GM12878 (cell line): ENCODE measurements around the gene PFKL. TPM values are rescaled to one million over a fixed set of nuclear protein-coding genes. Genes with fewer than 3 reads are reported as not detected.

Experiments used
- ATAC-seq: fragments of 200-7000 bp; cut with Tn5 transposase; 3 replicates; pipeline ENCODE4 v1.9.1; 2020; ENCODE audit warnings: mild to moderate bottlenecking, moderate library complexity
- BruUV-seq: library from RNA; stranded (reverse); fragments of 400-500 nt; replicated peaks from 2 replicates; lab custom pipeline; 2021; lab: Mats Ljungman, UMichigan
- CTCF ChIA-PET: fragments of 300-600 bp; sonication (Branson Sonifier 250); formaldehyde crosslinking; extraction: SDS; loops from one replicate; lab custom pipeline; 2021; ENCODE audit warnings: inconsistent platforms; lab: Yijun Ruan, JAX
- POLR2A ChIA-PET: fragments of 350-600 bp; formaldehyde crosslinking; extraction: SDS; loops from one replicate; lab custom pipeline; 2021; ENCODE audit warnings: inconsistent platforms; lab: Charles Lee
- RAD21 ChIA-PET: fragments of 300-600 bp; sonication (Branson Sonifier 250); formaldehyde crosslinking; loops from one replicate; lab custom pipeline; 2023; ENCODE audit warnings: antibody characterized with exemption; ENCODE audit not compliant: unreplicated experiment; lab: Charles Lee
- SMC1A ChIA-PET: fragments of 300-600 bp; sonication (Branson Sonifier 250); formaldehyde crosslinking; loops from one replicate; lab custom pipeline; 2023; ENCODE audit not compliant: unreplicated experiment, uncharacterized antibody; lab: Charles Lee
- DNase-seq: peaks from one replicate; pipeline ENCODE4 v3.0.0-alpha.2; 2011; ENCODE audit warnings: low read depth, low spot score
- FAIRE-seq: peaks from 3 replicates; lab custom pipeline; 2011; peaks lifted over from hg19 to GRCh38; lab: Jason Lieb, UNC
- H2AFZ ChIP-seq: 2 replicates; pipeline ENCODE4 v1.6.0; 2011; ENCODE audit warnings: low read depth, low read length, control low read depth; ENCODE audit not compliant: control insufficient read depth
- H3K27ac ChIP-seq: 2 replicates; pipeline ENCODE4 v1.5.1; 2011; ENCODE audit warnings: control low read depth; ENCODE audit not compliant: control insufficient read depth, insufficient read depth
- H3K27me3 ChIP-seq, 2 experiments: replicated peaks in 1 of 2; 2 replicates each; pipeline versions ENCODE4 v1.6.0 to v1.6.1; 2011; ENCODE audit warnings: low read length in 1 of 2; ENCODE audit not compliant: control insufficient read depth in 2 of 2, insufficient read depth in 2 of 2
- H3K36me3 ChIP-seq, 2 experiments: 2 replicates each; pipeline ENCODE4 v1.5.1; 2011; ENCODE audit warnings: low read length in 1 of 2; ENCODE audit not compliant: control insufficient read depth in 2 of 2, insufficient read depth in 2 of 2
- H3K4me1 ChIP-seq: 2 replicates; pipeline ENCODE4 v1.6.1; 2011; ENCODE audit warnings: mild to moderate bottlenecking, low read length, moderate library complexity, mixed read lengths; ENCODE audit not compliant: control insufficient read depth, insufficient read depth
- H3K4me2 ChIP-seq: 2 replicates; pipeline ENCODE4 v1.6.0; 2011; ENCODE audit warnings: control low read depth; ENCODE audit not compliant: control insufficient read depth, insufficient read depth
- H3K4me3 ChIP-seq: fragments of 200-600 bp; sonication (generic); 2 replicates; pipeline ENCODE4 v1.5.1; 2016
- H3K79me2 ChIP-seq: 2 replicates; pipeline ENCODE4 v1.6.0; 2011; ENCODE audit warnings: low read length; ENCODE audit not compliant: control insufficient read depth, insufficient read depth
- H3K9ac ChIP-seq: 2 replicates; pipeline ENCODE4 v1.8.0; 2011; ENCODE audit warnings: low read length, control low read depth, mixed read lengths; ENCODE audit not compliant: control insufficient read depth, insufficient read depth
- H3K9me3 ChIP-seq: replicated peaks from 3 replicates; pipeline ENCODE4 v1.5.1; 2011; ENCODE audit warnings: mild to moderate bottlenecking, low read length; ENCODE audit not compliant: control insufficient read depth, insufficient read depth
- H4K20me1 ChIP-seq: 2 replicates; pipeline ENCODE4 v1.6.0; 2011; ENCODE audit not compliant: control insufficient read depth, insufficient read depth
- BHLHE40 ChIP-seq, 2 experiments: fragments of 450-650 bp in 1 of 2; IDR thresholded peaks; 2 replicates each; pipeline ENCODE4 v1.6.1; 2011 to 2017; ENCODE audit warnings: low read depth in 2 of 2, borderline replicate concordance in 1 of 2, improper control_type of control experiment in 1 of 2, low read length in 1 of 2, mild to moderate bottlenecking in 1 of 2
- CEBPB ChIP-seq, 2 experiments: fragments of 150-350 bp in 1 of 2; IDR thresholded peaks; 2 replicates each; pipeline ENCODE4 v1.6.1; 2012 to 2014; ENCODE audit warnings: low read depth in 2 of 2, low read length in 2 of 2, borderline replicate concordance in 1 of 2, inconsistent platforms in 1 of 2
- FOS ChIP-seq: IDR thresholded peaks from 3 replicates; pipeline ENCODE4 v1.6.1; 2011; ENCODE audit warnings: borderline replicate concordance; ENCODE audit not compliant: insufficient read length; ENCODE audit errors: extremely low read depth
- FOXM1 ChIP-seq: IDR thresholded peaks from 2 replicates; pipeline ENCODE4 v1.6.1; 2012; ENCODE audit warnings: low read depth, mild to moderate bottlenecking, inconsistent platforms, low read length, moderate library complexity
- IRF4 ChIP-seq: IDR thresholded peaks from 2 replicates; pipeline ENCODE4 v1.6.1; 2011; ENCODE audit warnings: low read depth, low read length
- NBN ChIP-seq: fragments of 450-650 bp; IDR thresholded peaks from 2 replicates; pipeline ENCODE4 v1.6.1; 2016
- NR2C1 ChIP-seq: fragments of 450-650 bp; IDR thresholded peaks from 2 replicates; pipeline ENCODE4 v1.6.1; 2017; ENCODE audit warnings: antibody characterized with exemption, mild to moderate bottlenecking, moderate library complexity
- RAD21 ChIP-seq: IDR thresholded peaks from 2 replicates; pipeline ENCODE4 v1.6.1; 2011; ENCODE audit warnings: mild to moderate bottlenecking, low read depth, low read length, moderate library complexity; ENCODE audit not compliant: insufficient read depth
- RBBP5 ChIP-seq: fragments of 200-600 bp; sonication (generic); conservative IDR thresholded peaks from 2 replicates; pipeline ENCODE4 v1.6.1; 2016
- TCF7 ChIP-seq: IDR thresholded peaks from 2 replicates; pipeline ENCODE4 v1.6.1; 2014; ENCODE audit warnings: antibody characterized with exemption, borderline replicate concordance
- YY1 ChIP-seq: IDR thresholded peaks from 2 replicates; pipeline ENCODE4 v1.6.1; 2011; ENCODE audit warnings: low read depth, mild to moderate bottlenecking, low read length
- WGBS: methylation state at CpG from one replicate; pipeline ENCODE4 v1.1.6; 2016; ENCODE audit warnings: low lambda C conversion rate; ENCODE audit not compliant: insufficient replicate concordance, insufficient coverage; ENCODE audit errors: missing lambda C conversion rate; 5-methylcytosine and 5-hydroxymethylcytosine counted together
- in situ Hi-C: fragments of 300-500 bp; cut with MboI; formaldehyde crosslinking; loops from 9 replicates; pipeline ENCODE4 v1.14.3; 2018; ENCODE audit warnings: mixed read lengths
- intact Hi-C: fragments of 100-400 bp; cut with micrococcal nuclease; formaldehyde crosslinking; loops from one replicate; pipeline ENCODE4 v1.14.2; 2022; ENCODE audit not compliant: unreplicated experiment
- polyA plus RNA-seq, 11 experiments: library from polyadenylated mRNA; depleted of rRNA in 4 of 11; unstranded in 6 of 11; stranded (reverse) in 5 of 11; fragments of >200 nt; fragmentation: Nextera tagmentation in 4 of 11; fragmentation: Illumina TruSeq in 1 of 11; extraction: Ambion mirVana in 4 of 11; extraction: Trizol in 1 of 11; gene quantifications; 1 replicate in 1 of 11; 2 replicates in 10 of 11; pipeline versions ENCODE4 v1.2.1 to v1.2.3, GENCODE V29; 2011 to 2016; ENCODE audit warnings: inconsistent platforms in 2 of 11, missing spikeins in 2 of 11, low read depth in 1 of 11
- total RNA-seq, 4 experiments: library from RNA; depleted of rRNA in 3 of 4; stranded (reverse); fragments of >200 nt in 3 of 4; fragmentation: Illumina TruSeq in 1 of 4; extraction: Trizol in 1 of 4; gene quantifications; 2 replicates each; pipeline versions ENCODE4 v1.2.1 to v1.2.3, GENCODE V29; 2013 to 2021
- TF ChIP-seq, protein P1 (sequence below): fragments of 450-650 bp; IDR thresholded peaks from 2 replicates; pipeline ENCODE4 v1.6.1; 2018; ENCODE audit warnings: mild to moderate bottlenecking, low read depth, moderate library complexity; ENCODE audit not compliant: partially characterized antibody
- TF ChIP-seq, protein P2 (sequence below): fragments of 150-350 bp; IDR thresholded peaks from 2 replicates; pipeline ENCODE4 v1.6.1; 2016; ENCODE audit warnings: low read depth, low read length
- TF ChIP-seq, protein P3 (sequence below): IDR thresholded peaks from 2 replicates; pipeline ENCODE4 v1.6.1; 2012; ENCODE audit warnings: low read depth, low read length, improper control_type of control experiment

PFKL gene
- total and polyA plus RNA-seq, 10 of the 15 experiments (the other 5 are each of a cell fraction or from before 2014, with no cell fraction given): 1.2 to 192 (median 112) TPM

DNA sequence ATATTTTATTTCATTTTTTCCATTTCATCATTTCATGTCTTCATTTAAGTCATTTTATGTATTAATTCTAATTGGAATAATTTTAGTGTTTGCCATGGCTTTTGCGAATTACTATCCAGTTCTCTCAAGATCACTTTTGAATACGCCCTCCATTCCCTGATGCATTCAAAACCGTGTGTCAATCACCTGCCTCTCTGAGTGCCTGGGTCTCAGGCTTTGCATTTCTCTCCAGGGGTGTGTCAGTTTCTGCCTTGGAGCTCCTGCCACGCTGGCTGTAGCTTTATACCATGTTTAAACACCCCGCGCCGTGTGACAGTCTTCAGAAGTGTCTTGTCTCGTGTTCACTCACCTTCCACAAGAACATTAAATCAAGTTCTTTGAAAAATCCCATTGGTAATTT is 30.8 kb upstream of the PFKL start (continued):
- TF ChIP-seq TCF7 (no peak), YY1 (no peak)

DNA sequence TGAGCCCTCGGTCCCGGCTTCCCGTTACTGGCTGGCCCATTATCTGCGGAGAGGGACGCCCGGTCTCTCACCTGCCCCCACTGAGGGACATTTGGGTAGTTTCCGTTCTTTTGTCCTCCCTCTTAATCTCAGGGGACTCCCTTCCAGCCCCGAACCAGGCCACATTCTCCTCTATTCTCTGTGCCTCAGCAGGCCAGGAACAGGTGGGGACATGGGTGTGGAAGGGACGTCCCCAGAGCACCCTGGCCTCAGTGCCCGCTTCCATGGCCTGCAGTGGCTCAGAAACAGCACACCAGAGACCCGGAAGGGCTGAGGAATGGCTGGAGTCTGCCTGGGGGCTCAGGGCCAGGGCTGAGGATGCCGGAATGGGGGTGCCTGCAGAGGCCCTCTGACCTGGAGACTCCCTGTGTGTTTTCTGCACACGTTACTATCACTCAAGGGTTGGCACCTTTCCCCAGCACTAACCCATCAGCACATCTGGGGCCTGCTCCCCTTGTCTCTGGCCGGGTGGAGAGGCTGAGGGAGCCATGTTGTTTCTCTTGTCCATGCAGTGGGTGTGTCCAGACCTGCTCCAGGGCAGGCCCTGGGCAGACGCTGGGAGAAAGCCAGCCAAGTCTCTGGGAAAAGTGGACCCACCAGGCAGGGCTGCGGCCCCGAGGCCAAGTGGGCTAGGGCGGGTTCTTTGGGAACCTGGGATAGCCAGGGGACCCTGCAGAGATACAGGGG is 28.1 kb upstream of the PFKL start:
- Histone ChIP-seq H3K27ac (no peak overlapping the region), H3K79me2 (no peaks in the 10 kb centered on the region), H3K4me3 (no peak overlapping the region), H3K36me3 (no peaks in the 10 kb centered on the region), H3K27me3 (no peaks in the 10 kb centered on the region), H3K9me3 (no peaks in the 10 kb centered on the region), H3K4me1 (no peaks in the 10 kb centered on the region), H4K20me1 (no peaks in the 10 kb centered on the region), H3K9ac (no peak overlapping the region), H3K4me2 (no peak overlapping the region), H2AFZ (no peak overlapping the region)
- intact Hi-C loops: no loop called here
- BruUV-seq: no TSS peak
- ATAC-seq (peak; percentile 19; the same call in 1 of the 3 replicates), DNase-seq (no peak), FAIRE-seq (no peak)
- WGBS: 45% methylated on average over 18 of the region's 18 CpGs
- SMC1A ChIA-PET: no interaction called here
- in situ Hi-C loops: no loop called here
- CTCF ChIA-PET: interaction anchor here (1.3 kb wide), 1 partner anchor 26 kb away, joined by 3 read pairs; no protein-coding TSS in a partner anchor
- RAD21 ChIA-PET: no interaction called here
- POLR2A ChIA-PET: no interaction called here
- TF ChIP-seq, protein P1, sequence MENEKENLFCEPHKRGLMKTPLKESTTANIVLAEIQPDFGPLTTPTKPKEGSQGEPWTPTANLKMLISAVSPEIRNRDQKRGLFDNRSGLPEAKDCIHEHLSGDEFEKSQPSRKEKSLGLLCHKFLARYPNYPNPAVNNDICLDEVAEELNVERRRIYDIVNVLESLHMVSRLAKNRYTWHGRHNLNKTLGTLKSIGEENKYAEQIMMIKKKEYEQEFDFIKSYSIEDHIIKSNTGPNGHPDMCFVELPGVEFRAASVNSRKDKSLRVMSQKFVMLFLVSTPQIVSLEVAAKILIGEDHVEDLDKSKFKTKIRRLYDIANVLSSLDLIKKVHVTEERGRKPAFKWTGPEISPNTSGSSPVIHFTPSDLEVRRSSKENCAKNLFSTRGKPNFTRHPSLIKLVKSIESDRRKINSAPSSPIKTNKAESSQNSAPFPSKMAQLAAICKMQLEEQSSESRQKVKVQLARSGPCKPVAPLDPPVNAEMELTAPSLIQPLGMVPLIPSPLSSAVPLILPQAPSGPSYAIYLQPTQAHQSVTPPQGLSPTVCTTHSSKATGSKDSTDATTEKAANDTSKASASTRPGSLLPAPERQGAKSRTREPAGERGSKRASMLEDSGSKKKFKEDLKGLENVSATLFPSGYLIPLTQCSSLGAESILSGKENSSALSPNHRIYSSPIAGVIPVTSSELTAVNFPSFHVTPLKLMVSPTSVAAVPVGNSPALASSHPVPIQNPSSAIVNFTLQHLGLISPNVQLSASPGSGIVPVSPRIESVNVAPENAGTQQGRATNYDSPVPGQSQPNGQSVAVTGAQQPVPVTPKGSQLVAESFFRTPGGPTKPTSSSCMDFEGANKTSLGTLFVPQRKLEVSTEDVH: no peak
- TF ChIP-seq FOXM1 (no peak), FOS (no peak), BHLHE40 (IDR thresholded peaks at IDR 0.05; ENCODE audit: borderline replicate concordance in 1 of 2, low read depth in 2 of 2, low read length in 1 of 2) (no peak), NBN (no peak), RAD21 (no peak), NR2C1 (no peak), RBBP5 (no peak), CEBPB (IDR thresholded peaks at IDR 0.05; ENCODE audit: borderline replicate concordance in 1 of 2, low read depth in 2 of 2, low read length in 2 of 2) (no peak), IRF4 (no peak)
- TF ChIP-seq, protein P2, sequence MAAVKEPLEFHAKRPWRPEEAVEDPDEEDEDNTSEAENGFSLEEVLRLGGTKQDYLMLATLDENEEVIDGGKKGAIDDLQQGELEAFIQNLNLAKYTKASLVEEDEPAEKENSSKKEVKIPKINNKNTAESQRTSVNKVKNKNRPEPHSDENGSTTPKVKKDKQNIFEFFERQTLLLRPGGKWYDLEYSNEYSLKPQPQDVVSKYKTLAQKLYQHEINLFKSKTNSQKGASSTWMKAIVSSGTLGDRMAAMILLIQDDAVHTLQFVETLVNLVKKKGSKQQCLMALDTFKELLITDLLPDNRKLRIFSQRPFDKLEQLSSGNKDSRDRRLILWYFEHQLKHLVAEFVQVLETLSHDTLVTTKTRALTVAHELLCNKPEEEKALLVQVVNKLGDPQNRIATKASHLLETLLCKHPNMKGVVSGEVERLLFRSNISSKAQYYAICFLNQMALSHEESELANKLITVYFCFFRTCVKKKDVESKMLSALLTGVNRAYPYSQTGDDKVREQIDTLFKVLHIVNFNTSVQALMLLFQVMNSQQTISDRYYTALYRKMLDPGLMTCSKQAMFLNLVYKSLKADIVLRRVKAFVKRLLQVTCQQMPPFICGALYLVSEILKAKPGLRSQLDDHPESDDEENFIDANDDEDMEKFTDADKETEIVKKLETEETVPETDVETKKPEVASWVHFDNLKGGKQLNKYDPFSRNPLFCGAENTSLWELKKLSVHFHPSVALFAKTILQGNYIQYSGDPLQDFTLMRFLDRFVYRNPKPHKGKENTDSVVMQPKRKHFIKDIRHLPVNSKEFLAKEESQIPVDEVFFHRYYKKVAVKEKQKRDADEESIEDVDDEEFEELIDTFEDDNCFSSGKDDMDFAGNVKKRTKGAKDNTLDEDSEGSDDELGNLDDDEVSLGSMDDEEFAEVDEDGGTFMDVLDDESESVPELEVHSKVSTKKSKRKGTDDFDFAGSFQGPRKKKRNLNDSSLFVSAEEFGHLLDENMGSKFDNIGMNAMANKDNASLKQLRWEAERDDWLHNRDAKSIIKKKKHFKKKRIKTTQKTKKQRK: no peak
- TF ChIP-seq, protein P3, sequence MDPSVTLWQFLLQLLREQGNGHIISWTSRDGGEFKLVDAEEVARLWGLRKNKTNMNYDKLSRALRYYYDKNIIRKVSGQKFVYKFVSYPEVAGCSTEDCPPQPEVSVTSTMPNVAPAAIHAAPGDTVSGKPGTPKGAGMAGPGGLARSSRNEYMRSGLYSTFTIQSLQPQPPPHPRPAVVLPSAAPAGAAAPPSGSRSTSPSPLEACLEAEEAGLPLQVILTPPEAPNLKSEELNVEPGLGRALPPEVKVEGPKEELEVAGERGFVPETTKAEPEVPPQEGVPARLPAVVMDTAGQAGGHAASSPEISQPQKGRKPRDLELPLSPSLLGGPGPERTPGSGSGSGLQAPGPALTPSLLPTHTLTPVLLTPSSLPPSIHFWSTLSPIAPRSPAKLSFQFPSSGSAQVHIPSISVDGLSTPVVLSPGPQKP: no peak
